GM12878 (cell line): Measurements from ENCODE around the gene VANGL2.

Experiments used
- CTCF ChIP-seq, 3 experiments: IDR thresholded peaks in 2 of 3; conservative IDR thresholded peaks in 1 of 3; 2 replicates each; pipeline ENCODE4 v1.5.1; 2011; ENCODE audit warnings: low read depth in 3 of 3, low read length in 3 of 3, mild to moderate bottlenecking in 3 of 3, control low read depth in 2 of 3, moderate library complexity in 2 of 3, inconsistent platforms in 1 of 3, mixed read lengths in 1 of 3; ENCODE audit not compliant: control insufficient read depth in 2 of 3, insufficient read depth in 1 of 3; ENCODE audit errors: extremely low read depth in 1 of 3
- EZH2 ChIP-seq: IDR thresholded peaks from 2 replicates; pipeline ENCODE4 v1.6.1; 2012; ENCODE audit warnings: low read depth, mild to moderate bottlenecking, control low read depth, inconsistent platforms, low read length, borderline replicate concordance; ENCODE audit not compliant: control insufficient read depth
- RFX5 ChIP-seq: IDR thresholded peaks from 2 replicates; pipeline ENCODE4 v1.6.1; 2011; ENCODE audit warnings: low read depth, low read length, improper control_type of control experiment
- SIN3A ChIP-seq: IDR thresholded peaks from 2 replicates; pipeline ENCODE4 v1.6.1; 2012; ENCODE audit warnings: low read depth, low read length, improper control_type of control experiment
- SREBF2 ChIP-seq: IDR thresholded peaks from 2 replicates; pipeline ENCODE4 v1.6.1; 2012; ENCODE audit warnings: mild to moderate bottlenecking, low read length
- TAF1 ChIP-seq: IDR thresholded peaks from 2 replicates; pipeline ENCODE4 v1.6.1; 2011; ENCODE audit warnings: mild to moderate bottlenecking, low read depth, low read length, borderline replicate concordance

- no peak for TF ChIP-seq CTCF (IDR thresholded peaks at IDR 0.05 in 2 of 3, conservative IDR thresholded peaks at IDR 0.05 in 1 of 3; ENCODE audit: control insufficient read depth in 2 of 3, extremely low read depth in 1 of 3, insufficient read depth in 1 of 3, low read depth in 3 of 3, low read length in 3 of 3)
- TF ChIP-seq SREBF2 = no peak
- no peak for TF ChIP-seq TAF1
- TF ChIP-seq EZH2 = no peak
- no peak for TF ChIP-seq SIN3A
- no peak for TF ChIP-seq RFX5
Observed at GRCh38 chr1:160362168-160362957, 38.0 kb upstream of the VANGL2 start.
